PC-9 (cell line): ENCODE data around the gene UTF1. TPM values are rescaled to one million over a fixed set of nuclear protein-coding genes. Genes with fewer than 3 reads are reported as not detected.

Source experiments
- BruUV-seq: library from RNA; stranded (reverse); fragments of 400-500 nt; replicated peaks from 2 replicates; lab custom pipeline; 2021; lab: Mats Ljungman, UMichigan
- CTCF ChIA-PET: fragments of 300-600 bp; sonication (Branson Sonifier 250); formaldehyde crosslinking; loops from one replicate; lab custom pipeline; 2022; ENCODE audit warnings: antibody characterized with exemption; lab: Charles Lee
- POLR2A ChIA-PET: fragments of 300-600 bp; sonication (Branson Sonifier 250); formaldehyde crosslinking; loops from one replicate; lab custom pipeline; 2022; ENCODE audit warnings: antibody characterized with exemption; ENCODE audit not compliant: unreplicated experiment; lab: Charles Lee
- DNase-seq, 2 experiments: peaks; one replicate each; pipeline versions ENCODE4 v3.0.0 to v3.0.0-alpha.2; 2015 to 2022; ENCODE audit warnings: mixed read lengths in 1 of 2
- H2AFZ ChIP-seq: fragments of 200-600 bp; sonication (generic); 2 replicates; pipeline ENCODE4 v1.8.1; 2017; ENCODE audit warnings: antibody characterized with exemption
- H3F3A ChIP-seq: fragments of 200-600 bp; sonication (generic); 2 replicates; pipeline ENCODE4 v1.8.1; 2017; ENCODE audit warnings: antibody characterized with exemption, mild to moderate bottlenecking, low read depth; ENCODE audit not compliant: insufficient read depth
- H3K27ac ChIP-seq: fragments of 200-600 bp; sonication (generic); 2 replicates; pipeline ENCODE4 v1.6.1; 2016; ENCODE audit warnings: mixed run types
- H3K27me3 ChIP-seq: fragments of 200-600 bp; sonication (generic); 2 replicates; pipeline ENCODE4 v1.6.1; 2016; ENCODE audit warnings: low read depth, mixed run types; ENCODE audit not compliant: insufficient read depth
- H3K36me3 ChIP-seq: fragments of 200-600 bp; sonication (generic); 2 replicates; pipeline ENCODE4 v1.6.1; 2016; ENCODE audit warnings: low read depth, mixed run types
- H3K4me1 ChIP-seq: fragments of 200-600 bp; sonication (generic); replicated peaks from 2 replicates; pipeline ENCODE4 v1.6.1; 2016; ENCODE audit warnings: mixed run types; ENCODE audit not compliant: insufficient read depth
- H3K4me2 ChIP-seq: fragments of 200-600 bp; sonication (generic); 2 replicates; pipeline ENCODE4 v1.6.1; 2017; ENCODE audit warnings: mixed run types
- H3K4me3 ChIP-seq: fragments of 200-600 bp; sonication (generic); 2 replicates; pipeline ENCODE4 v1.6.1; 2016; ENCODE audit warnings: mixed run types
- H3K79me2 ChIP-seq: fragments of 200-600 bp; sonication (generic); 2 replicates; pipeline ENCODE4 v1.6.1; 2017; ENCODE audit warnings: low read depth, mixed run types
- H3K9me2 ChIP-seq: fragments of 200-600 bp; sonication (generic); 2 replicates; pipeline ENCODE4 v1.8.1; 2017; ENCODE audit warnings: mild to moderate bottlenecking; ENCODE audit not compliant: insufficient read depth
- H3K9me3 ChIP-seq: fragments of 200-600 bp; sonication (generic); 2 replicates; pipeline ENCODE4 v1.8.1; 2016; ENCODE audit warnings: low read depth; ENCODE audit not compliant: insufficient read depth
- H4K20me1 ChIP-seq: fragments of 200-600 bp; sonication (generic); 2 replicates; pipeline ENCODE4 v1.8.1; 2017; ENCODE audit not compliant: insufficient read depth
- CTCF ChIP-seq: fragments of 200-600 bp; sonication (generic); conservative IDR thresholded peaks from 2 replicates; pipeline ENCODE4 v1.6.1; 2017; ENCODE audit warnings: mixed run types, antibody characterized with exemption, mild to moderate bottlenecking, moderate library complexity
- EZH2 ChIP-seq: fragments of 200-600 bp; sonication (generic); IDR thresholded peaks from 2 replicates; pipeline ENCODE4 v1.8.0; 2017; ENCODE audit warnings: antibody characterized with exemption, low read depth
- intact Hi-C: fragments of 100-400 bp; cut with micrococcal nuclease; formaldehyde crosslinking; loops from one replicate; pipeline ENCODE4 v1.10.0; 2022; ENCODE audit not compliant: unreplicated experiment
- total RNA-seq: library from RNA; stranded (reverse); gene quantifications from 2 replicates; pipeline ENCODE4 v1.2.3, GENCODE V29; 2021

UTF1 gene
- total RNA-seq, 1 experiment from 2014 or later = not detected

GRCh38 chr10:133279326-133280226 lies 49.6 kb downstream of the UTF1 start:
- Histone ChIP-seq H3K27me3 (no peaks in the 10 kb centered on the region), H3K4me1 (peaks cover 48% of the 10 kb centered on the region), H4K20me1 (no peaks in the 10 kb centered on the region), H3K9me2 (no peaks in the 10 kb centered on the region), H3K9me3 (no peaks in the 10 kb centered on the region), H3K4me3 (peak overlapping the region; percentile 28; the same call in 1 of the 2 replicates), H3K27ac (peak overlapping the region; percentile 89), H3K79me2 (0 out of 2 replicates have a peak, but pooled peaks cover 5% of the 10 kb centered on the region), H3F3A (peaks cover 33% of the 10 kb centered on the region), H3K36me3 (no peaks in the 10 kb centered on the region), H3K4me2 (peak overlapping the region; percentile 89), H2AFZ (no peak overlapping the region)
- POLR2A ChIA-PET = interaction anchor here (0.7 kb wide), 1 partner anchor 128 kb away, joined by 3 read pairs; no protein-coding TSS in a partner anchor
- BruUV-seq = no TSS peak
- intact Hi-C loops = loop anchor here (1.0 to 10.0 kb wide), 2 partner anchors 14 to 55 kb away; no protein-coding TSS in a partner anchor
- no peak for DNase-seq
- CTCF ChIA-PET = no interaction called here
- no peak for TF ChIP-seq CTCF
- TF ChIP-seq EZH2 = no peak

GRCh38 chr10:133280391-133281059 lies 50.5 kb downstream of the UTF1 start:
- CTCF ChIA-PET = no interaction called here
- no peak for TF ChIP-seq EZH2
- no peak for TF ChIP-seq CTCF
- POLR2A ChIA-PET = no interaction called here

GRCh38 chr10:133281084-133281483 lies 51.1 kb downstream of the UTF1 start:
- Histone ChIP-seq H3K27ac (no peak overlapping the region), H3K9me2 (no peaks in the 10 kb centered on the region), H3F3A (peaks cover 33% of the 10 kb centered on the region), H3K79me2 (no peaks in the 10 kb centered on the region), H3K4me3 (no peak overlapping the region), H3K9me3 (no peaks in the 10 kb centered on the region), H3K36me3 (no peaks in the 10 kb centered on the region), H2AFZ (no peak overlapping the region), H3K4me2 (no peak overlapping the region), H4K20me1 (no peaks in the 10 kb centered on the region), H3K27me3 (no peaks in the 10 kb centered on the region), H3K4me1 (peaks cover 38% of the 10 kb centered on the region)
- intact Hi-C loops = loop anchor here (10.0 kb wide), 1 partner anchor 56 kb away; no protein-coding TSS in a partner anchor
- POLR2A ChIA-PET = no interaction called here
- CTCF ChIA-PET = no interaction called here
- no TSS peak for BruUV-seq
- no peak for DNase-seq
- TF ChIP-seq EZH2 (no peak), CTCF (no peak)

More at GRCh38 chr10:133280391-133281059, 50.5 kb downstream of the UTF1 start:
- Histone ChIP-seq H3K27me3 (no peaks in the 10 kb centered on the region), H3K9me3 (no peaks in the 10 kb centered on the region), H3K4me3 (no peak overlapping the region), H3K36me3 (no peaks in the 10 kb centered on the region), H3K9me2 (no peaks in the 10 kb centered on the region), H4K20me1 (no peaks in the 10 kb centered on the region), H3K4me2 (peak overlapping the region; percentile 89), H3K79me2 (0 out of 2 replicates have a peak, but pooled peaks cover 2% of the 10 kb centered on the region), H3K4me1 (peaks cover 38% of the 10 kb centered on the region), H3K27ac (peak overlapping the region; percentile 89), H3F3A (peaks cover 33% of the 10 kb centered on the region), H2AFZ (no peak overlapping the region)
- DNase-seq = no peak
- no TSS peak for BruUV-seq
- intact Hi-C loops = loop anchor here (10.0 kb wide), 1 partner anchor 56 kb away; no protein-coding TSS in a partner anchor
